Neural progenitor cell (in vitro differentiated cells): Measurements from ENCODE around the gene NTPCR. TPM values are rescaled to one million over a fixed set of nuclear protein-coding genes. Genes with fewer than 3 reads are reported as not detected.

ENCODE experiments used
- DNase-seq: peaks from one replicate; pipeline ENCODE4 v3.0.0-alpha.2; 2016; ENCODE audit warnings: low spot score
- H2AFZ ChIP-seq: fragments of 200-600 bp; sonication (generic); replicated peaks from 2 replicates; pipeline ENCODE4 v1.6.1; 2016; ENCODE audit warnings: antibody characterized with exemption
- H3F3A ChIP-seq: fragments of 200-600 bp; sonication (generic); 2 replicates; pipeline ENCODE4 v1.6.1; 2016; ENCODE audit warnings: antibody characterized with exemption, low read depth
- H3K27ac ChIP-seq: fragments of 200-600 bp; sonication (generic); 2 replicates; pipeline ENCODE4 v1.5.1; 2016; ENCODE audit warnings: mild to moderate bottlenecking
- H3K27me3 ChIP-seq: fragments of 200-600 bp; sonication (generic); 2 replicates; pipeline ENCODE4 v1.6.1; 2016; ENCODE audit warnings: mild to moderate bottlenecking, moderate library complexity
- H3K36me3 ChIP-seq: fragments of 200-600 bp; sonication (generic); 2 replicates; pipeline ENCODE4 v1.5.1; 2016
- H3K4me1 ChIP-seq: fragments of 200-600 bp; sonication (generic); 2 replicates; pipeline ENCODE4 v1.6.1; 2016; ENCODE audit warnings: mixed run types
- H3K4me2 ChIP-seq: fragments of 200-600 bp; sonication (generic); 2 replicates; pipeline ENCODE4 v1.6.1; 2016
- H3K4me3 ChIP-seq: fragments of 200-600 bp; sonication (generic); 2 replicates; pipeline ENCODE4 v1.5.1; 2016
- H3K79me2 ChIP-seq: fragments of 200-600 bp; sonication (generic); 2 replicates; pipeline ENCODE4 v1.6.1; 2016; ENCODE audit warnings: low read depth
- H3K9ac ChIP-seq: fragments of 200-600 bp; sonication (generic); 2 replicates; pipeline ENCODE4 v1.6.1; 2016
- H3K9me3 ChIP-seq: fragments of 200-600 bp; sonication (generic); 2 replicates; pipeline ENCODE4 v1.5.1; 2016; ENCODE audit warnings: low read depth
- H4K20me1 ChIP-seq: fragments of 200-600 bp; sonication (generic); 2 replicates; pipeline ENCODE4 v1.6.1; 2016; ENCODE audit warnings: low read depth
- H3K27ac Mint-ChIP-seq: 3 replicates; pipeline ENCODE4 v1.8.0; 2021; ENCODE audit warnings: mixed read lengths
- H3K27me3 Mint-ChIP-seq: 2 replicates; pipeline ENCODE4 v1.8.0; 2022; ENCODE audit warnings: low read depth, mild to moderate bottlenecking, inconsistent platforms, moderate library complexity, mixed read lengths; ENCODE audit not compliant: insufficient read depth
- H3K36me3 Mint-ChIP-seq: 3 replicates; pipeline ENCODE4 v1.8.0; 2021; ENCODE audit warnings: mixed read lengths
- H3K4me1 Mint-ChIP-seq: 3 replicates; pipeline ENCODE4 v1.8.0; 2021; ENCODE audit warnings: mixed read lengths
- H3K4me3 Mint-ChIP-seq: 3 replicates; pipeline ENCODE4 v1.8.0; 2021; ENCODE audit warnings: mild to moderate bottlenecking, moderate library complexity, mixed read lengths
- H3K9me3 Mint-ChIP-seq: 3 replicates; pipeline ENCODE4 v1.8.0; 2020; ENCODE audit warnings: mixed read lengths
- EZH2 ChIP-seq: fragments of 200-600 bp; sonication (generic); IDR thresholded peaks from 2 replicates; pipeline ENCODE4 v1.6.1; 2017; ENCODE audit warnings: antibody characterized with exemption, mild to moderate bottlenecking, moderate library complexity
- EZH2phosphoT487 ChIP-seq: fragments of 200-600 bp; sonication (generic); IDR thresholded peaks from 2 replicates; pipeline ENCODE4 v1.6.1; 2017; ENCODE audit warnings: antibody characterized with exemption
- total RNA-seq: library from RNA; depleted of rRNA; stranded (reverse); fragments of >200 nt; gene quantifications from 2 replicates; pipeline ENCODE4 v1.2.3, GENCODE V29; 2015; ENCODE audit warnings: low replicate concordance
- TF ChIP-seq, protein P1 (sequence below): fragments of 200-600 bp; sonication (generic); IDR thresholded peaks from 2 replicates; pipeline ENCODE4 v1.5.1; 2017; ENCODE audit warnings: antibody characterized with exemption, mild to moderate bottlenecking

Gene NTPCR
- total RNA-seq, 1 donor from 2014 or later: 65.7 TPM

DNA sequence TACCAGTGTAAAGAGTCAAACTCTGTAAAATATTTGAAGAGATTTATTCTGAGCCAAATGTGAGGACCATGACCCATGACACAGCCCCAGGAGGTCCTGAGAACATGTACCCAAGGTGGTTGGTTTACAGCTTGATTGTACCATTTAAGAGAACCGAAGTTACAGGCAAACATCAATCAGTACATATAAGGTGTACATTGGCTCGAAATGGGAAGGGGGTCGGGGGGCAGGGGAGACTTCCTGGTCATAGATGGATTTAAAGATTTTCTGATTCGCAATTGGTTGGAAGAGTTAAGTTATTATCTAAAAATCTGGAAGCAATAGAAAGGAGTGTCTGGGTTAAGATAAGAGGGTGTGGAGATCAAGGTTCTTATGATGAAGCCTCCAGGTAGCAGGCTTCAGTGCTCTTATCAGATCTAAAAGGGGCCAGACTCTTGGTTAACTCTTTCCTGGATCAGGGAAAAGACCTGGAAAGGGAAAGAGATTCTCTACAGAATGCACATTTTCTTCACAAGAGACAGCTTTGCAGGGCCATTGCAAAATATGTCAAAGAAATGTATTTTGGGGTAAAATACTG, 47.5 kb upstream of the NTPCR start:
- Mint-ChIP-seq H3K4me1 (peaks cover 34% of the 10 kb centered on the region), H3K4me3 (no peak overlapping the region), H3K27me3 (peaks cover 4% of the 10 kb centered on the region), H3K27ac (no peak overlapping the region), H3K36me3 (no peaks in the 10 kb centered on the region), H3K9me3 (peaks cover 5% of the 10 kb centered on the region)
- TF ChIP-seq EZH2phosphoT487 (no peak), EZH2 (no peak)
- TF ChIP-seq, protein P1, sequence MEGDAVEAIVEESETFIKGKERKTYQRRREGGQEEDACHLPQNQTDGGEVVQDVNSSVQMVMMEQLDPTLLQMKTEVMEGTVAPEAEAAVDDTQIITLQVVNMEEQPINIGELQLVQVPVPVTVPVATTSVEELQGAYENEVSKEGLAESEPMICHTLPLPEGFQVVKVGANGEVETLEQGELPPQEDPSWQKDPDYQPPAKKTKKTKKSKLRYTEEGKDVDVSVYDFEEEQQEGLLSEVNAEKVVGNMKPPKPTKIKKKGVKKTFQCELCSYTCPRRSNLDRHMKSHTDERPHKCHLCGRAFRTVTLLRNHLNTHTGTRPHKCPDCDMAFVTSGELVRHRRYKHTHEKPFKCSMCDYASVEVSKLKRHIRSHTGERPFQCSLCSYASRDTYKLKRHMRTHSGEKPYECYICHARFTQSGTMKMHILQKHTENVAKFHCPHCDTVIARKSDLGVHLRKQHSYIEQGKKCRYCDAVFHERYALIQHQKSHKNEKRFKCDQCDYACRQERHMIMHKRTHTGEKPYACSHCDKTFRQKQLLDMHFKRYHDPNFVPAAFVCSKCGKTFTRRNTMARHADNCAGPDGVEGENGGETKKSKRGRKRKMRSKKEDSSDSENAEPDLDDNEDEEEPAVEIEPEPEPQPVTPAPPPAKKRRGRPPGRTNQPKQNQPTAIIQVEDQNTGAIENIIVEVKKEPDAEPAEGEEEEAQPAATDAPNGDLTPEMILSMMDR: no peak
- Histone ChIP-seq H3K27me3 (no peaks in the 10 kb centered on the region), H4K20me1 (no peaks in the 10 kb centered on the region), H3K9me3 (no peaks in the 10 kb centered on the region), H3K9ac (no peak overlapping the region), H3K27ac (no peak overlapping the region), H3K79me2 (no peaks in the 10 kb centered on the region), H3K4me3 (no peak overlapping the region), H3K4me2 (no peak overlapping the region), H2AFZ (no peak overlapping the region), H3K36me3 (no peaks in the 10 kb centered on the region), H3F3A (no peaks in the 10 kb centered on the region), H3K4me1 (peaks cover 10% of the 10 kb centered on the region)
- DNase-seq: no peak

- H3K79me2 ChIP-seq: no peaks in the 10 kb centered on the region
- no peaks in the 10 kb centered on the region for H3K9me3 ChIP-seq
- TF ChIP-seq, protein P1: no peak
- TF ChIP-seq EZH2phosphoT487: no peak
- TF ChIP-seq EZH2: no peak
- Mint-ChIP-seq H3K27me3 (peaks cover 4% of the 10 kb centered on the region), H3K36me3 (no peaks in the 10 kb centered on the region), H3K4me3 (no peak overlapping the region), H3K4me1 (peaks cover 43% of the 10 kb centered on the region), H3K27ac (no peak overlapping the region), H3K9me3 (peaks cover 2% of the 10 kb centered on the region)
- H3K4me1 ChIP-seq: peaks cover 10% of the 10 kb centered on the region
- H3K36me3 ChIP-seq: no peaks in the 10 kb centered on the region
- H3K9ac ChIP-seq: no peak overlapping the region
- no peak overlapping the region for H3K4me3 ChIP-seq
- no peak overlapping the region for H3K4me2 ChIP-seq
- no peak for DNase-seq
- no peak overlapping the region for H2AFZ ChIP-seq
- no peaks in the 10 kb centered on the region for H3K27me3 ChIP-seq
- H3F3A ChIP-seq: no peaks in the 10 kb centered on the region
- H4K20me1 ChIP-seq: no peaks in the 10 kb centered on the region
- no peak overlapping the region for H3K27ac ChIP-seq
Measured at GRCh38 chr1:232904131-232904530, 46.3 kb upstream of the NTPCR start.

- no peak overlapping the region for H3K9ac ChIP-seq
- no peak overlapping the region for H2AFZ ChIP-seq
- H3K27me3 Mint-ChIP-seq: peaks cover 4% of the 10 kb centered on the region
- H3K27ac Mint-ChIP-seq: no peak overlapping the region
- H3K36me3 Mint-ChIP-seq: no peaks in the 10 kb centered on the region
- H3K79me2 ChIP-seq: no peaks in the 10 kb centered on the region
- peaks cover 4% of the 10 kb centered on the region for H3K9me3 Mint-ChIP-seq
- no peaks in the 10 kb centered on the region for H3F3A ChIP-seq
- H3K4me3 ChIP-seq: no peak overlapping the region
- H3K27ac ChIP-seq: no peak overlapping the region
- no peaks in the 10 kb centered on the region for H3K9me3 ChIP-seq
- H3K4me3 Mint-ChIP-seq: no peak overlapping the region
- H3K27me3 ChIP-seq: no peaks in the 10 kb centered on the region
- H3K36me3 ChIP-seq: no peaks in the 10 kb centered on the region
- no peaks in the 10 kb centered on the region for H4K20me1 ChIP-seq
- no peak for DNase-seq
- H3K4me1 Mint-ChIP-seq: peaks cover 46% of the 10 kb centered on the region
- TF ChIP-seq EZH2 (no peak), EZH2phosphoT487 (no peak)
- TF ChIP-seq, protein P1: no peak
- no peak overlapping the region for H3K4me2 ChIP-seq
- H3K4me1 ChIP-seq: peaks cover 10% of the 10 kb centered on the region
Measured at GRCh38 chr1:232904566-232904965, 45.8 kb upstream of the NTPCR start.
